Measurements from ENCODE around the gene GCM1. TPM values are rescaled to one million over a fixed set of nuclear protein-coding genes. Genes with fewer than 3 reads are reported as not detected.
"Not testable (repeated sequence)": the region's sequence is repeated elsewhere in the genome, so short reads cannot be mapped to it uniquely, and the experiment has no call there.

GCM1 gene
- total and polyA plus RNA-seq, 12 donors = 0.01 TPM; not detected in 11

DNA sequence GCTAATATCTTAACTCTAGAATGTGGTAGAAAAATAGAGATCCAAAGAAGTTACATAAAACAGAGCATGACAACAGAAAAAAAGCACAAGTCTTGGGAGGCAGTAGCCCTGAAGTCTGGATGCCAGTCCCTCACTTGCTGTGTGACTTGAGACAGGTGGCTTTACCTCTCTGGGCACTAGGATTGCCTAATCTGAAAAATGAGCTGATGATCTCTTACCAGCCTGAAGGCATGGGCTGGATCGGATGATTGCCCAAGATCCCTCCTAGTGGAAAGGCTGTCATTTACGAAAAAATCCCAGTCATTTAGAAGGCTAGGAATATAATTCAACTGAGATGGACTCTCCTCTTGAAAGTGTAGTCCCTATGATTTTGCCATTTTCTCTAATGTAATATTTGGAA is 10.9 kb upstream of the GCM1 start:
- peaks cover 0 to 4% (median 0%) of the 10 kb centered on the region in 9 donors for H3K4me1 ChIP-seq
- no peak overlapping the region for H3K27ac ChIP-seq
- TF ChIP-seq, protein P1, sequence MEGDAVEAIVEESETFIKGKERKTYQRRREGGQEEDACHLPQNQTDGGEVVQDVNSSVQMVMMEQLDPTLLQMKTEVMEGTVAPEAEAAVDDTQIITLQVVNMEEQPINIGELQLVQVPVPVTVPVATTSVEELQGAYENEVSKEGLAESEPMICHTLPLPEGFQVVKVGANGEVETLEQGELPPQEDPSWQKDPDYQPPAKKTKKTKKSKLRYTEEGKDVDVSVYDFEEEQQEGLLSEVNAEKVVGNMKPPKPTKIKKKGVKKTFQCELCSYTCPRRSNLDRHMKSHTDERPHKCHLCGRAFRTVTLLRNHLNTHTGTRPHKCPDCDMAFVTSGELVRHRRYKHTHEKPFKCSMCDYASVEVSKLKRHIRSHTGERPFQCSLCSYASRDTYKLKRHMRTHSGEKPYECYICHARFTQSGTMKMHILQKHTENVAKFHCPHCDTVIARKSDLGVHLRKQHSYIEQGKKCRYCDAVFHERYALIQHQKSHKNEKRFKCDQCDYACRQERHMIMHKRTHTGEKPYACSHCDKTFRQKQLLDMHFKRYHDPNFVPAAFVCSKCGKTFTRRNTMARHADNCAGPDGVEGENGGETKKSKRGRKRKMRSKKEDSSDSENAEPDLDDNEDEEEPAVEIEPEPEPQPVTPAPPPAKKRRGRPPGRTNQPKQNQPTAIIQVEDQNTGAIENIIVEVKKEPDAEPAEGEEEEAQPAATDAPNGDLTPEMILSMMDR (IDR thresholded peaks at IDR 0.05) = no peak
- 56 to 76% methylated on average over 2 of the region's 2 CpGs for WGBS, 2 donors
- H3K36me3 ChIP-seq = no peaks in the 10 kb centered on the region
- intact Hi-C loops (cut with DNase I) = no loop called here
- no peak overlapping the region for H3K4me3 ChIP-seq
- peaks cover 0 to 6% (median 0%) of the 10 kb centered on the region in 11 donors for H3K9me3 ChIP-seq
- ATAC-seq (no peak), DNase-seq (no peak)
- H3K27me3 ChIP-seq = no peaks in the 10 kb centered on the region

DNA sequence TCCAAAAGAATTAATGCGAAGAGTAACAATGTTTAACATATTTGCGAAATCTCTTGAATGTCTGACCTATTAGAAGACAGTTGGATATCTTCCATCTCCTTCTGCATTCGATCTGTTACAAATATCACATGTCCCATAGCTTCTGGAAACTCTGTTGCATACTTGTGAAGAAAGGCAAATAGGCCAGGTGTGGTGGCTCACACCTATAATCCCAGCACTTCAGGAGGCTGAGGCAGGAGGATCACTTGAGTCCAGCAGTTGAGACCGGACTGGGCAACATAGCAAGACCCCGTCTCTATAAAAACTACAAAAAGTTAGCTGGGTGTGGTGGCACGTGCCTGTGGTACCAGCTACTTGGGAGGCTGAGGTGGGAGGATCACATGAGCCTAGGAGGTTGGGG is 9.4 kb upstream of the GCM1 start:
- H3K27ac ChIP-seq; intact Hi-C loops (cut with DNase I); H3K27me3 ChIP-seq; DNase-seq; H3K9me3 ChIP-seq; H3K4me3 ChIP-seq; H3K36me3 ChIP-seq; H3K4me1 ChIP-seq; ATAC-seq: not testable (repeated sequence)
- WGBS, 2 donors = 92 to 96% methylated on average over 6 of the region's 6 CpGs

DNA sequence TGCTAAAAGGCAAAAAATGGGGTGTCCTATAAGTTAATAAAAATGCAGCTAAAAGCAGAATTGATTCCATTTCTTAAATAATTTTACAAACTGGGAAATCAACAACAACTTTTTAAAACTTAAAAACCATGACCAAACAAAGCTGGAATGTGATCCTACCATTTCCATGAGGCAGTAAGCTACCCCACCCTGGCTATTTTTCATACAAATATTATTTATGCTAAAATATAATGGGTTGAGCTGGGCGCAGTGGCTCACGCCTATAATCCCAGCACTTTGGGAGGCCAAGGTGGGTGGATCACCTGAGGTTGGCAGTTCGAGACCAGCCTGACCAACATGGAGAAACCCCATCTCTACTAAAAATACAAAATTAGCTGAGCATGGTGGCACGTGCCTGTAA is 6.6 kb upstream of the GCM1 start:
- H3K4me1 ChIP-seq; H3K27ac ChIP-seq; H3K4me3 ChIP-seq; H3K36me3 ChIP-seq; intact Hi-C loops (cut with DNase I); ATAC-seq; DNase-seq; H3K27me3 ChIP-seq; H3K9me3 ChIP-seq: not testable (repeated sequence)
- WGBS, 2 donors = 91 to 96% methylated on average over 4 of the region's 4 CpGs

DNA sequence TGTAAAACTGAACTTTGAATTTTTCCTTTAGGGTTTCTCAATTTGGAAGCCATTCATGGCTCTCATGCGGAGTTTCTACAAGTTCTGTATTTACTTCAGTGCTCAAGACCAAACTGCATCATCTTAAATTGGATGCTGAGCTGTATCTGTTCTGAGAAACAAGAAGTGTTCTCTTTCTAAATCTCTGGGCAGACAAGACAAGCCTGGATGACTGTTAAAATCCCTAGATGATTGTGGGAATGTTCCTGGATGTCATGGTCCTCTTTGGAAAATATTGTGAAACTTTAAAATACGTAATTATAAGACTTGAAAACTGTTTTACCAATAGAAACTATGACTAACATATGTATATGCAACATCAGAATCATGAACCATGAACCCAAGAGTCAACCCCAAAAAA is 6.2 kb upstream of the GCM1 start:
- TF ChIP-seq, protein P1 (IDR thresholded peaks at IDR 0.05) = no peak
- WGBS, 2 donors = 88 to 89% methylated on average over 2 of the region's 2 CpGs
- no peak for DNase-seq
- H3K27ac ChIP-seq = no peak overlapping the region
- intact Hi-C loops (cut with DNase I) = no loop called here
- H3K36me3 ChIP-seq = no peaks in the 10 kb centered on the region
- H3K4me1 ChIP-seq = no peaks in the 10 kb centered on the region
- H3K9me3 ChIP-seq = no peaks in the 10 kb centered on the region
- peaks cover 0 to 1% (median 0%) of the 10 kb centered on the region in 7 donors for H3K27me3 ChIP-seq
- no peak for ATAC-seq
- no peak overlapping the region for H3K4me3 ChIP-seq

DNA sequence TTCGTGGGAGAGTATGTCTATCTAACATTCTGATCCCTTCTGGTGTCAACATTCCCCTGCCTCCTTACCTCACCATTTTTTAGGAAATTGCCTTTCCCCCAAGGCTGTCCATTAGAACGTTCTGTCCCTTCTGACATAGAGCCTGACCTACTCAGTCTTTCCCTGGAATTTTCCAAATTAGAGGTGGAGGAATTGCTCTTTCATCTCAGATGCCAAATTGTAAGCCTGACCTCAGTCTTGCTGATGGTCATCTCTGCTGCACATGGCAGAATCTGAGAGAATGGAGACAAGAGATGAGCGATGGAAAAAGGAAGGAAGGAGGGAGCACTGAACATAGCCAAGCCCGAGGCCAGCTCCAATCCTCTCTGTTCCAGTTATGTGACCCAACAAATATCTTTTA is 5.4 kb upstream of the GCM1 start:
- TF ChIP-seq, protein P1 (IDR thresholded peaks at IDR 0.05) = no peak

More for the DNA sequence above, 5.4 kb upstream of the GCM1 start:
- Histone ChIP-seq H3K9me3 (no peaks in the 10 kb centered on the region), H3K27me3 (peaks cover 0 to 3% (median 0%) of the 10 kb centered on the region in 7 donors), H3K27ac (no peak overlapping the region), H3K4me3 (no peak overlapping the region), H3K4me1 (no peaks in the 10 kb centered on the region), H3K36me3 (no peaks in the 10 kb centered on the region)
- intact Hi-C loops (cut with DNase I) = no loop called here
- WGBS, 2 donors = 74 to 76% methylated on average over 4 of the region's 4 CpGs
- ATAC-seq (no peak), DNase-seq (no peak)

Data from heart right ventricle (tissue), 16 donors.